Body of pancreas (tissue), 4 donors: Measurements from ENCODE around the gene SOX6.

Experiments
- CTCF ChIP-seq, 7 experiments: fragments of 450-650 bp in 4 of 7; fragments of 200-600 bp in 3 of 7; sonication (generic) in 3 of 7; IDR thresholded peaks; one replicate each; pipeline ENCODE4 v1.5.1; 2016 to 2019; ENCODE audit warnings: antibody characterized with exemption in 7 of 7
- POLR2A ChIP-seq, 3 donors: fragments of 450-650 bp; IDR thresholded peaks; one replicate each; pipeline ENCODE4 v1.6.1; 2016; ENCODE audit warnings: antibody characterized with exemption in 3 of 3, mild to moderate bottlenecking in 2 of 3

- TF ChIP-seq CTCF (IDR thresholded peaks at IDR 0.05): no peak
- TF ChIP-seq POLR2A (IDR thresholded peaks at IDR 0.05): no peak
These were observed 8.2 kb downstream of the SOX6 start for GRCh38 chr11:16347928-16348685.
